ENCODE measurements around the gene PDHA1. TPM values are rescaled to one million over a fixed set of nuclear protein-coding genes. Genes with fewer than 3 reads are reported as not detected.

The PDHA1 gene
- total and polyA plus RNA-seq, 2 of the 8 experiments (the other 6 are each of a cell fraction or from before 2014, with no cell fraction given), result 128 to 225 TPM

GRCh38 chrX:19392703-19393102 lies 49.0 kb downstream of the PDHA1 start:
- no peak for FAIRE-seq
- CTCF ChIA-PET (ENCODE audit: partially characterized antibody), result interaction anchor here (1.9 kb wide), 1 partner anchor 18 kb away, joined by 3 read pairs; no protein-coding TSS in a partner anchor
- no peak for DNase-seq (ENCODE audit: low read depth in 1 of 2, low spot score in 2 of 2)

More at GRCh38 chrX:19392703-19393102, 49.0 kb downstream of the PDHA1 start:
- H4K91ac ChIP-seq (replicated peaks; ENCODE audit: insufficient read length, low read length), result no peak overlapping the region
- H3K79me2 ChIP-seq (ENCODE audit: control insufficient read depth in 1 of 2, insufficient read depth in 2 of 2, low read length in 2 of 2), result no peaks in the 10 kb centered on the region
- WGBS, 2 experiments (ENCODE audit: extremely low coverage in 1 of 2, insufficient coverage in 1 of 2, insufficient read length in 1 of 2, insufficient replicate concordance in 2 of 2, low coverage in 1 of 2, low lambda C conversion rate in 2 of 2, missing lambda C conversion rate in 1 of 2), result 87% methylated on average over 4 of the region's 4 CpGs; no CpG with 5 or more reads in 1 of the 2 experiments
- no peaks in the 10 kb centered on the region for H3K27me3 ChIP-seq (replicated peaks in 1 of 4; ENCODE audit: control insufficient read depth in 3 of 4, extremely low read depth in 1 of 4, insufficient read depth in 3 of 4, low read length in 3 of 4)
- H3K4me1 ChIP-seq (replicated peaks in 1 of 4; ENCODE audit: control insufficient read depth in 3 of 4, insufficient read depth in 4 of 4, low read length in 3 of 4), result no peaks in the 10 kb centered on the region; a peak in 1 of 7 replicates
- H3K36me3 ChIP-seq (ENCODE audit: control insufficient read depth in 2 of 4, insufficient read depth in 4 of 4, low read length in 3 of 4), result no peaks in the 10 kb centered on the region
- H3K18ac ChIP-seq (ENCODE audit: extremely low read depth, low read length), result no peak overlapping the region
- no peak overlapping the region for H4K8ac ChIP-seq (ENCODE audit: extremely low read depth, insufficient read depth, low read length)
- H3K14ac ChIP-seq (ENCODE audit: insufficient read length), result no peak overlapping the region
- no peak overlapping the region for H3K4me2 ChIP-seq (ENCODE audit: insufficient read depth in 1 of 2, low read depth in 2 of 2, low read length in 2 of 2)
- no peak overlapping the region for H3K23ac ChIP-seq (ENCODE audit: insufficient read length)
- TF ChIP-seq TAF1 (IDR thresholded peaks at IDR 0.05; ENCODE audit: low read depth, low read length), result no peak
- no peak for TF ChIP-seq CEBPB (IDR thresholded peaks at IDR 0.05; ENCODE audit: low read depth, low read length)
- TF ChIP-seq RXRA (IDR thresholded peaks at IDR 0.05; ENCODE audit: insufficient read depth, low read depth, low read length), result no peak
- TF ChIP-seq E2F6 (IDR thresholded peaks at IDR 0.05), result no peak
- TF ChIP-seq NANOG (IDR thresholded peaks at IDR 0.05; ENCODE audit: insufficient read depth, low read depth, low read length, poor library complexity, severe bottlenecking), result no peak
- TF ChIP-seq MAX (IDR thresholded peaks at IDR 0.05), result no peak
- TF ChIP-seq SP4 (IDR thresholded peaks at IDR 0.05; ENCODE audit: low read length), result no peak
- TF ChIP-seq SAP30 (IDR thresholded peaks at IDR 0.05; ENCODE audit: insufficient read depth, insufficient replicate concordance, low read length), result no peak
- no peak for TF ChIP-seq SP1 (IDR thresholded peaks at IDR 0.05; ENCODE audit: low read depth, low read length)
- H3K56ac ChIP-seq (replicated peaks; ENCODE audit: insufficient read length, low read depth, low read length), result no peak overlapping the region
- no peak overlapping the region for H3K27ac ChIP-seq (ENCODE audit: low read depth, low read length)
- H2AK5ac ChIP-seq (ENCODE audit: low read depth, low read length), result no peak overlapping the region
- H3K4ac ChIP-seq (replicated peaks; ENCODE audit: insufficient read length, low read depth, low read length), result no peak overlapping the region
- H2BK20ac ChIP-seq (ENCODE audit: low read length), result no peak overlapping the region
- no peak overlapping the region for H3K4me3 ChIP-seq (ENCODE audit: extremely low read depth in 1 of 4, insufficient read depth in 2 of 4, low read depth in 3 of 4, low read length in 4 of 4)
- H3K9me3 ChIP-seq (ENCODE audit: insufficient read depth in 2 of 2, low read depth in 1 of 2, low read length in 1 of 2), result no peaks in the 10 kb centered on the region
- H4K5ac ChIP-seq (ENCODE audit: insufficient read length, low read depth, low read length), result no peak overlapping the region
- H2BK120ac ChIP-seq (replicated peaks; ENCODE audit: low read depth, low read length), result no peak overlapping the region
- no peak overlapping the region for H2BK12ac ChIP-seq (ENCODE audit: low read depth, low read length)
- no peaks in the 10 kb centered on the region for H3K23me2 ChIP-seq (ENCODE audit: low read depth, low read length)
- H4K20me1 ChIP-seq (replicated peaks in 1 of 2; ENCODE audit: control insufficient read depth in 1 of 2, insufficient read depth in 2 of 2, low read length in 2 of 2), result no peaks in the 10 kb centered on the region
- H2BK5ac ChIP-seq (ENCODE audit: low read depth, low read length), result no peak overlapping the region
- H2AFZ ChIP-seq (ENCODE audit: low read length), result no peak overlapping the region
- H3K79me1 ChIP-seq (ENCODE audit: low read depth, low read length), result no peaks in the 10 kb centered on the region
- POLR2A ChIA-PET (ENCODE audit: partially characterized antibody), result no interaction called here
- no peak overlapping the region for H3K9ac ChIP-seq (replicated peaks in 1 of 4; ENCODE audit: extremely low read depth in 1 of 4, low read depth in 3 of 4, low read length in 3 of 4)
- H2BK15ac ChIP-seq (ENCODE audit: low read length), result no peak overlapping the region

All from H1 (cell line).